Naive thymus-derived CD4-positive, alpha-beta T cell (primary cell): Measurements from ENCODE around the gene DTNB. TPM values are rescaled to one million over a fixed set of nuclear protein-coding genes. Genes with fewer than 3 reads are reported as not detected.
"Not testable (repeated sequence)": the region's sequence is repeated elsewhere in the genome, so short reads cannot be mapped to it uniquely, and the experiment has no call there.

Source experiments
- ATAC-seq: fragments of 150-1000 bp; cut with Tn5 transposase; 2 replicates; pipeline ENCODE4 v1.10.0; 2021; ENCODE audit warnings: mild to moderate bottlenecking, moderate library complexity
- CTCF ChIA-PET: fragments of 350-600 bp; sonication (Branson Sonifier 250); formaldehyde crosslinking; loops from one replicate; lab custom pipeline; 2021; ENCODE audit warnings: antibody characterized with exemption; lab: Charles Lee
- POLR2A ChIA-PET: fragments of 350-600 bp; sonication (Branson Sonifier 250); formaldehyde crosslinking; loops from one replicate; lab custom pipeline; 2021; ENCODE audit warnings: antibody characterized with exemption, inconsistent platforms; lab: Charles Lee
- DNase-seq, 9 donors: peaks; one replicate each; pipeline versions ENCODE4 v3.0.0 to v3.0.0-alpha.2; 2020 to 2022; ENCODE audit warnings: mixed read lengths in 1 of 9
- H3K27ac ChIP-seq: one replicate; pipeline ENCODE4 v1.7.0; 2013; ENCODE audit warnings: mild to moderate bottlenecking, low read depth, low read length, moderate library complexity
- H3K27me3 ChIP-seq, 2 donors: one replicate each; pipeline ENCODE4 v1.7.0; 2013; ENCODE audit warnings: low read length in 2 of 2, mild to moderate bottlenecking in 2 of 2, moderate library complexity in 2 of 2; ENCODE audit not compliant: control insufficient read depth in 2 of 2, insufficient read depth in 2 of 2
- H3K36me3 ChIP-seq, 3 experiments: 1 replicate in 2 of 3; 2 replicates in 1 of 3; pipeline ENCODE4 v1.7.0; 2013; ENCODE audit warnings: low read length in 3 of 3, mild to moderate bottlenecking in 3 of 3, moderate library complexity in 1 of 3; ENCODE audit not compliant: insufficient read depth in 3 of 3, control insufficient read depth in 2 of 3
- H3K4me1 ChIP-seq, 2 donors: one replicate each; pipeline ENCODE4 v1.7.0; 2013; ENCODE audit warnings: low read length in 2 of 2, mild to moderate bottlenecking in 2 of 2, moderate library complexity in 1 of 2; ENCODE audit not compliant: control insufficient read depth in 2 of 2, insufficient read depth in 2 of 2
- H3K4me3 ChIP-seq: 2 replicates; pipeline ENCODE4 v1.7.0; 2013; ENCODE audit warnings: mild to moderate bottlenecking, low read length
- H3K9me3 ChIP-seq, 3 experiments: 1 replicate in 2 of 3; 2 replicates in 1 of 3; pipeline ENCODE4 v1.7.0; 2013; ENCODE audit warnings: low read length in 3 of 3; ENCODE audit not compliant: control insufficient read depth in 2 of 3
- H3K27ac Mint-ChIP-seq, 9 donors: one replicate each; pipeline ENCODE4 v1.8.0; 2020 to 2022; ENCODE audit warnings: mixed read lengths in 9 of 9, mild to moderate bottlenecking in 8 of 9, moderate library complexity in 5 of 9, inconsistent platforms in 2 of 9
- H3K27me3 Mint-ChIP-seq, 5 donors: one replicate each; pipeline ENCODE4 v1.8.0; 2021 to 2022; ENCODE audit warnings: mixed read lengths in 5 of 5, mild to moderate bottlenecking in 1 of 5
- H3K36me3 Mint-ChIP-seq, 5 donors: one replicate each; pipeline ENCODE4 v1.8.0; 2020 to 2022; ENCODE audit warnings: mixed read lengths in 5 of 5, mild to moderate bottlenecking in 3 of 5, inconsistent platforms in 1 of 5
- H3K4me1 Mint-ChIP-seq, 7 donors: one replicate each; pipeline ENCODE4 v1.8.0; 2020 to 2022; ENCODE audit warnings: mixed read lengths in 7 of 7, mild to moderate bottlenecking in 3 of 7, inconsistent platforms in 1 of 7
- H3K4me3 Mint-ChIP-seq, 10 donors: one replicate each; pipeline ENCODE4 v1.8.0; 2020 to 2022; ENCODE audit warnings: mild to moderate bottlenecking in 10 of 10, mixed read lengths in 10 of 10, moderate library complexity in 6 of 10, inconsistent platforms in 2 of 10
- H3K9me3 Mint-ChIP-seq, 11 donors: one replicate each; pipeline ENCODE4 v1.8.0; 2020 to 2022; ENCODE audit warnings: mixed read lengths in 11 of 11, mild to moderate bottlenecking in 4 of 11, inconsistent platforms in 1 of 11, moderate library complexity in 1 of 11
- intact Hi-C, 2 donors: fragments of 100-400 bp; cut with micrococcal nuclease; formaldehyde crosslinking; loops; one replicate each; pipeline ENCODE4 v1.15.1; 2023
- polyA plus RNA-seq, 2 donors: library from polyadenylated mRNA; unstranded; fragments of 300-500 nt; fragmentation: Illumina TruSeq; gene quantifications; one replicate each; pipeline ENCODE4 v1.2.3, GENCODE V29; 2021
- total RNA-seq, 6 experiments: library from RNA in 5 of 6; stranded (reverse) in 5 of 6; gene quantifications; 1 replicate in 5 of 6; 2 replicates in 1 of 6; pipeline ENCODE4 v1.2.3 and lab custom pipeline; 2021 to 2026

DTNB gene
- total and polyA plus RNA-seq, 7 experiments from 2014 or later, result 17.0 to 56.2 (median 33.1) TPM

DNA sequence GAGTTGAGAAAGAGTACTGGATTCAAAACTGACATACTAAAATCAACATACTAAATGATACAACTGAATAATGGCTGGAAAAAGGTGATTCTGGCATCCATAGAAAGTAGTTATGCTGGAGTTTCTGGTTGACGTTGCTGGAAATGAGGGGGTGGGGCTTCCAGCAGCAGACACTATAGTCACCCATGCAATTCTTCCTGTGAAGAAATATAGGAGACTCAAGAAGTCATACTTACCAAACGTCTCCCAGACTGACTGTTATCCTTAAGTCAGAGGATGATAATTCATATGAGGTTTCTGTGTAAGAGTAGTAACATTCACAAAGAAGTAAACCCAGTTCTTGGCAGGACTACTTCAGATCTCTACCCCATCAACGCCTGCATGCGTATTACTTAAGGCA lies 23.6 kb downstream of the DTNB start:
- intact Hi-C loops, result no loop called here
- H3K4me3 Mint-ChIP-seq, result no peak overlapping the region
- Histone ChIP-seq H3K4me1 (no peaks in the 10 kb centered on the region), H3K27ac (no peak overlapping the region), H3K4me3 (no peak overlapping the region), H3K9me3 (no peaks in the 10 kb centered on the region), H3K36me3 (peaks cover 0 to 16% (median 0%) of the 10 kb centered on the region in 3 experiments), H3K27me3 (no peaks in the 10 kb centered on the region)
- DNase-seq (no peak), ATAC-seq (peak; percentile 58)
- H3K4me1 Mint-ChIP-seq, result peaks cover 0 to 8% (median 6%) of the 10 kb centered on the region in 7 donors
- no peaks in the 10 kb centered on the region for H3K27me3 Mint-ChIP-seq
- ChIA-PET POLR2A (no interaction called here), CTCF (no interaction called here)
- H3K27ac Mint-ChIP-seq, result no peak overlapping the region
- H3K36me3 Mint-ChIP-seq, result peaks cover 6 to 34% (median 18%) of the 10 kb centered on the region in 5 donors
- no peaks in the 10 kb centered on the region for H3K9me3 Mint-ChIP-seq

DNA sequence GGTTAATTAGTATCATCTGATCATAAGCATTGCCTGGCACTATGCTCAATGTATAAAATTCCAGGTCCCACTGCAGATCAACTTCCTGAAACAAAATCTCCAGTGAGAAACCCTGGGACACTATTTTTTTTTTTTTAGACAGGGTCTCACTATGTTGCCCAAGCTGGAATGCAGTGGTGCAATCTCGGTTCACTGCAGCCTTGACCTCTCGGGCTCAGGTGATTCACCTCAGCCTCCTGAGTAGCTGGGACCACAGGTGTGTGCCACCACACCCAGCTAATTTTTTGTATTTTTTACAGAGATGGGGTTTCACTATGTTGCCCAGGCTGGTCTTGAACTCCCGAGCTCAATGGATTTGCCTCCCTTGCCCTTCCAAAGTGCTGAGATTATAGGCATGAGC lies 31.1 kb downstream of the DTNB start:
- H3K27ac ChIP-seq, result no peak overlapping the region
- no peak overlapping the region for H3K4me3 Mint-ChIP-seq
- H3K4me1 Mint-ChIP-seq, result peaks cover 0 to 8% (median 0%) of the 10 kb centered on the region in 7 donors
- CTCF ChIA-PET, result no interaction called here
- H3K9me3 Mint-ChIP-seq, result peaks cover 0 to 3% (median 0%) of the 10 kb centered on the region in 11 donors
- peaks cover 0 to 8% (median 3%) of the 10 kb centered on the region in 3 experiments for H3K36me3 ChIP-seq
- POLR2A ChIA-PET, result interaction anchor here (0.7 kb wide), 1 partner anchor 1112 kb away, joined by 3 read pairs; no protein-coding TSS in a partner anchor
- intact Hi-C loops, result no loop called here
- no peaks in the 10 kb centered on the region for H3K9me3 ChIP-seq
- no peak overlapping the region for H3K27ac Mint-ChIP-seq
- no peaks in the 10 kb centered on the region for H3K4me1 ChIP-seq
- ATAC-seq, result no peak
- no peaks in the 10 kb centered on the region for H3K27me3 ChIP-seq
- H3K4me3 ChIP-seq, result no peak overlapping the region
- peaks cover 0 to 49% (median 28%) of the 10 kb centered on the region in 5 donors for H3K36me3 Mint-ChIP-seq
- H3K27me3 Mint-ChIP-seq, result no peaks in the 10 kb centered on the region
- no peak for DNase-seq

DNA sequence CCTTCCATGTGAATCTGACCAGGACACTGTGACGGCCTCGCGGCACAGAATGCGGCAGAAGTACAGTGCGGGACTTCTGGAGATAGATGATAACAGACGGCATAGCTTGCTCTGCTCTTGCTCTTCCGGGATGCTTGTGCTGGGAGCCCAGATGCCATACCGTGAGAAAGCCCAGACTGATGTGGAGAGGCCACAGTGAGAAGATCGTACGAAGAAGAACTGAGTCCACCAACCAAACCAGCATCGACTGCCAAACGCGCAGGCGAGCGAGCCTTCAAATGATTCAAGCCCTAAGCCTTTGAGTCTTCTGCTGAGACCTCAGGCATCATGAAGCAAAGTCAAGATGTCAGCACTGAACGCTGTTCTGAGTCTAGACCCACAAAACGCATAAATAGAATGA lies 33.7 kb downstream of the DTNB start:
- H3K4me3 Mint-ChIP-seq, result no peak overlapping the region
- H3K27ac Mint-ChIP-seq, result no peak overlapping the region
- Histone ChIP-seq H3K9me3 (no peaks in the 10 kb centered on the region), H3K27ac (no peak overlapping the region), H3K4me1 (no peaks in the 10 kb centered on the region), H3K36me3 (peaks cover 0 to 8% (median 3%) of the 10 kb centered on the region in 3 experiments), H3K27me3 (no peaks in the 10 kb centered on the region), H3K4me3 (no peak overlapping the region)
- POLR2A ChIA-PET, result no interaction called here
- intact Hi-C loops, result no loop called here
- peaks cover 0 to 3% (median 0%) of the 10 kb centered on the region in 11 donors for H3K9me3 Mint-ChIP-seq
- CTCF ChIA-PET, result no interaction called here
- peaks cover 0 to 56% (median 32%) of the 10 kb centered on the region in 5 donors for H3K36me3 Mint-ChIP-seq
- ATAC-seq (no peak), DNase-seq (no peak)
- H3K4me1 Mint-ChIP-seq, result peaks cover 0 to 8% (median 2%) of the 10 kb centered on the region in 7 donors
- no peaks in the 10 kb centered on the region for H3K27me3 Mint-ChIP-seq

DNA sequence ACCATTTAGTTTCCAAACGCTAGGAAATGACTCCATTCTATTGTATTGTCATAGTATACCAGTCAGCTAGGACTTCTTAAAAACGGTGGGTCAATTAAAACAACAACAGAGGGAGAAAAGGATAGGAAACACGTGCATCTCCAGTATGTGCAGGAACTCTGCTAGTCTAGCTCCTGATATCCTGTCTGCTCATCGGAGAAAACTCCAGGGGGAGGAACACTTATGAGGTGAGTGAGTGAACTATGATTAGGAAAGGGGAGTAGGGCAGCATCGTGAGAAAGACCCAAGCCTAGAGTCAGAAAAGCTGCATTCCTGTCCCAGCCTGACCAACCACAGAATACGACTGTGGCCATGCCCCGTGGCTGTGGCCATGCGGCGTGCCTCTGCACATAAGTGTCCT lies 34.2 kb downstream of the DTNB start:
- Mint-ChIP-seq H3K36me3 (peaks cover 0 to 52% (median 31%) of the 10 kb centered on the region in 5 donors), H3K27me3 (no peaks in the 10 kb centered on the region), H3K4me3 (no peak overlapping the region), H3K9me3 (peaks cover 0 to 3% (median 0%) of the 10 kb centered on the region in 11 donors), H3K4me1 (peaks cover 0 to 7% (median 2%) of the 10 kb centered on the region in 7 donors), H3K27ac (no peak overlapping the region)
- H3K27ac ChIP-seq, result no peak overlapping the region
- no peak overlapping the region for H3K4me3 ChIP-seq
- intact Hi-C loops, result no loop called here
- H3K4me1 ChIP-seq, result no peaks in the 10 kb centered on the region
- DNase-seq (no peak), ATAC-seq (no peak)
- H3K27me3 ChIP-seq, result no peaks in the 10 kb centered on the region
- POLR2A ChIA-PET, result no interaction called here
- CTCF ChIA-PET, result no interaction called here
- peaks cover 0 to 8% (median 1%) of the 10 kb centered on the region in 3 experiments for H3K36me3 ChIP-seq
- no peaks in the 10 kb centered on the region for H3K9me3 ChIP-seq

DNA sequence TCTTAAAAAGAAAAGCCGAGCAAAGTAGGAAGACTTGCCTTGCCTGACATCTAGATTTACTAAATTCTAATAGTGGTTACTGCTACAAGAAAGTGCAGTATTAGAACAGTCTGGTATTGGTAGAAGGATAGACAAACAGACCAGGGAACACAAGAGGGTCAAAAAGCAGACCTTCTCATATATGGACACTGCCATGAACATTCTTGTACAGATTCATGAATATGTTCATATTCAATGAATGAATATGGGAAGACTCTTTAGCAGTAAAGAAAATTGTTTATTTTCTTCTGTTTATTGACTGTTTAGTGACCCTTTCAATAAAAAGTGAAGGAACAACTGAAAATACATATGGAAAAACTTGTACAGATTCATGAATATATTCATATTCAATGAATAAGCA lies 37.6 kb downstream of the DTNB start:
- peaks cover 0 to 49% (median 38%) of the 10 kb centered on the region in 5 donors for H3K36me3 Mint-ChIP-seq
- Histone ChIP-seq H3K9me3 (no peaks in the 10 kb centered on the region), H3K4me3 (no peak overlapping the region), H3K36me3 (peaks cover 0 to 5% (median 0%) of the 10 kb centered on the region in 3 experiments), H3K27me3 (no peaks in the 10 kb centered on the region), H3K4me1 (no peaks in the 10 kb centered on the region), H3K27ac (no peak overlapping the region)
- CTCF ChIA-PET, result no interaction called here
- no peak for DNase-seq
- no peak overlapping the region for H3K27ac Mint-ChIP-seq
- H3K4me3 Mint-ChIP-seq, result no peak overlapping the region
- ATAC-seq, result no peak
- H3K4me1 Mint-ChIP-seq, result peaks cover 0 to 6% (median 0%) of the 10 kb centered on the region in 7 donors
- H3K9me3 Mint-ChIP-seq, result peaks cover 0 to 3% (median 0%) of the 10 kb centered on the region in 11 donors
- POLR2A ChIA-PET, result no interaction called here
- intact Hi-C loops, result no loop called here
- no peaks in the 10 kb centered on the region for H3K27me3 Mint-ChIP-seq

DNA sequence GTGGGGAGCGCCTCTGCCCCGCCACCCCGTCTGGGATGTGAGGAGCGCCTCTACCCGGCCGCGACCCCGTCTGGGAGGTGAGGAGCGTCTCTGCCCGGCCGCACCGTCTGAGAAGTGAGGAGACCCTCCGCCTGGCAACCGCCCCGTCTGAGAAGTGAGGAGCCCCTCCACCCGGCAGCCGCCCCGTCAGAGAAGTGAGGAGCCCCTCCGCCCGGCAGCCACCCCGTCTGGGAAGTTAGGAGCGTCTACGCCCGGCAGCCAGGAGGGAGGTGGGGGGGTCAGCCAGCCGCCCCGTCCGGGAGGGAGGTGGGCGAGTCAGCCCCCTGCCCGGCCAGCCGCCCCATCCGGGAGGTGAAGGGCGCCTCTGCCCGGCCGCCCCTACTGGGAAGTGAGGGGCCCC lies 39.6 kb downstream of the DTNB start:
- H3K36me3 Mint-ChIP-seq, result peaks cover 0 to 41% (median 27%) of the 10 kb centered on the region in 5 donors
- DNase-seq, H3K27me3 ChIP-seq, H3K27ac ChIP-seq, H3K4me1 ChIP-seq, H3K27me3 Mint-ChIP-seq, H3K9me3 Mint-ChIP-seq, H3K4me3 Mint-ChIP-seq, CTCF ChIA-PET, POLR2A ChIA-PET, H3K9me3 ChIP-seq, H3K36me3 ChIP-seq, H3K4me1 Mint-ChIP-seq, intact Hi-C loops, H3K27ac Mint-ChIP-seq, H3K4me3 ChIP-seq, ATAC-seq: not testable (repeated sequence)

DNA sequence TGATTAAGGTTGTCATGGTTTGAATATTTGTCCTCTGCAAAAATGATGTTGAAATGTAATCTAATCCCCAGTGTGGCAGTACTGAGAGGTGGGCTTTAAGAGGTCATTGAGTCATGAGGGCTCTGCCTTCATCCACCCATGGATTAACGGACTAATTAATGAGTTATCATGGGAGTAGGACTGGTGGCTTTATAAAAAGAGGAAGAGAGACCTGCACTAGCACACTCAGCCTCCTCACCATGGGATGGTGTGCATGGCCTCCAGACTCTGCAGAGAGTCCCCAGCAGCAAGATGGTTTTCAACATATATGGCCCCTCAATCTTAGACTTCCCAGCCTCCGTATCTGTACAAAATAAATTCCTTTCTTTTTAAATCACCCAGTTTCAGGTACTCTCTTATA lies 41.0 kb downstream of the DTNB start:
- no peaks in the 10 kb centered on the region for H3K9me3 Mint-ChIP-seq
- peaks cover 0 to 6% (median 0%) of the 10 kb centered on the region in 3 experiments for H3K36me3 ChIP-seq
- H3K36me3 Mint-ChIP-seq, result peaks cover 5 to 34% (median 20%) of the 10 kb centered on the region in 5 donors
- no peaks in the 10 kb centered on the region for H3K27me3 Mint-ChIP-seq
- no peak overlapping the region for H3K4me3 ChIP-seq
- no peaks in the 10 kb centered on the region for H3K27me3 ChIP-seq
- POLR2A ChIA-PET, result no interaction called here
- DNase-seq (no peak), ATAC-seq (peak; percentile 31)
- no peak overlapping the region for H3K27ac ChIP-seq
- H3K4me1 ChIP-seq, result no peaks in the 10 kb centered on the region
- peaks cover 0 to 6% (median 0%) of the 10 kb centered on the region in 7 donors for H3K4me1 Mint-ChIP-seq
- H3K9me3 ChIP-seq, result no peaks in the 10 kb centered on the region
- H3K4me3 Mint-ChIP-seq, result no peak overlapping the region
- intact Hi-C loops, result no loop called here
- CTCF ChIA-PET, result no interaction called here
- no peak overlapping the region for H3K27ac Mint-ChIP-seq
